ENCODE data around the gene AKAP7. TPM values are rescaled to one million over a fixed set of nuclear protein-coding genes. Genes with fewer than 3 reads are reported as not detected.

Gene AKAP7
- total and polyA plus RNA-seq, 2 donors (not counting 1 experiment from before 2014, with no cell fraction given), result 6.3 to 10.8 TPM

- DNase-seq, result no peak
- Histone ChIP-seq H3K9ac (ENCODE audit: low read length) (no peak overlapping the region), H3K79me2 (ENCODE audit: control insufficient read depth, insufficient read depth, low read length) (no peaks in the 10 kb centered on the region), H3K4me3 (ENCODE audit: control extremely low read depth in 1 of 5, extremely low read depth in 1 of 5, insufficient read depth in 1 of 5, low read depth in 2 of 5, low read length in 4 of 5) (no peak overlapping the region), H3K9me3 (ENCODE audit: control extremely low read depth in 1 of 3, control insufficient read depth in 2 of 3, insufficient read depth in 1 of 3, low read length in 2 of 3) (no peaks in the 10 kb centered on the region), H3K4me1 (ENCODE audit: control insufficient read depth in 2 of 2, insufficient read depth in 2 of 2, low read length in 2 of 2) (no peaks in the 10 kb centered on the region), H3K36me3 (replicated peaks in 1 of 2; ENCODE audit: control extremely low read depth in 1 of 2, control insufficient read depth in 1 of 2, extremely low read depth in 1 of 2, insufficient read depth in 2 of 2, low read length in 1 of 2) (no peaks in the 10 kb centered on the region), H3K27ac (ENCODE audit: low read length in 2 of 2) (no peak overlapping the region), H3K27me3 (replicated peaks in 1 of 4; ENCODE audit: control extremely low read depth in 1 of 4, control insufficient read depth in 3 of 4, insufficient read depth in 4 of 4, low read length in 3 of 4) (no peaks in the 10 kb centered on the region), H4K20me1 (ENCODE audit: control insufficient read depth, insufficient read depth, low read length, poor library complexity, severe bottlenecking) (no peaks in the 10 kb centered on the region), H3K4me2 (replicated peaks; ENCODE audit: low read depth, low read length, poor library complexity, severe bottlenecking) (no peak overlapping the region), H2AFZ (ENCODE audit: insufficient read depth, low read depth, low read length, poor library complexity, severe bottlenecking) (no peak overlapping the region)
- no peak for TF ChIP-seq CTCF (IDR thresholded peaks at IDR 0.05)
- no peak for TF ChIP-seq EZH2 (IDR thresholded peaks at IDR 0.05; ENCODE audit: borderline replicate concordance, insufficient read depth, low read depth, low read length, poor library complexity, severe bottlenecking)
- no peaks in the 10 kb centered on the region for H3K27me3 Mint-ChIP-seq
- WGBS (ENCODE audit: insufficient coverage), result 93% methylated on average over 3 of the region's 6 CpGs
- ChIA-PET POLR2A (no interaction called here), CTCF (interaction anchor here (0.9 kb wide), 1 partner anchor 104 kb away, joined by 3 read pairs; no protein-coding TSS in a partner anchor)
- no peak for ATAC-seq (ENCODE audit: low read depth)
- intact Hi-C loops (cut with micrococcal nuclease), result no loop called here
- H3K4me1 Mint-ChIP-seq, result peaks cover 6% of the 10 kb centered on the region
- no peaks in the 10 kb centered on the region for H3K9me3 Mint-ChIP-seq (ENCODE audit: insufficient read depth)
- H3K27ac Mint-ChIP-seq, result no peak overlapping the region
- H3K4me3 Mint-ChIP-seq, result no peak overlapping the region
Observed at GRCh38 chr6:131303338-131303930, 168.2 kb downstream of the AKAP7 start.

- H3K27ac ChIP-seq (ENCODE audit: low read length in 2 of 2), result no peak overlapping the region
- DNase-seq (no peak), ATAC-seq (ENCODE audit: low read depth) (no peak)
- no peak overlapping the region for H2AFZ ChIP-seq (ENCODE audit: insufficient read depth, low read depth, low read length, poor library complexity, severe bottlenecking)
- no peaks in the 10 kb centered on the region for H3K4me1 ChIP-seq (ENCODE audit: control insufficient read depth in 2 of 2, insufficient read depth in 2 of 2, low read length in 2 of 2)
- H3K27me3 ChIP-seq (replicated peaks in 1 of 4; ENCODE audit: control extremely low read depth in 1 of 4, control insufficient read depth in 3 of 4, insufficient read depth in 4 of 4, low read length in 3 of 4), result no peaks in the 10 kb centered on the region
- Mint-ChIP-seq H3K4me1 (peaks cover 6% of the 10 kb centered on the region), H3K4me3 (no peak overlapping the region), H3K27ac (no peak overlapping the region), H3K27me3 (peaks cover 6% of the 10 kb centered on the region), H3K9me3 (ENCODE audit: insufficient read depth) (peaks cover 7% of the 10 kb centered on the region)
- TF ChIP-seq CTCF (IDR thresholded peaks at IDR 0.05), result no peak
- no peak for TF ChIP-seq EZH2 (IDR thresholded peaks at IDR 0.05; ENCODE audit: borderline replicate concordance, insufficient read depth, low read depth, low read length, poor library complexity, severe bottlenecking)
- H3K9me3 ChIP-seq (ENCODE audit: control extremely low read depth in 1 of 3, control insufficient read depth in 2 of 3, insufficient read depth in 1 of 3, low read length in 2 of 3), result peaks cover 0 to 3% (median 2%) of the 10 kb centered on the region in 3 donors
- no peaks in the 10 kb centered on the region for H3K79me2 ChIP-seq (ENCODE audit: control insufficient read depth, insufficient read depth, low read length)
- H4K20me1 ChIP-seq (ENCODE audit: control insufficient read depth, insufficient read depth, low read length, poor library complexity, severe bottlenecking), result no peaks in the 10 kb centered on the region
- intact Hi-C loops (cut with micrococcal nuclease), result no loop called here
- H3K4me3 ChIP-seq (ENCODE audit: control extremely low read depth in 1 of 5, extremely low read depth in 1 of 5, insufficient read depth in 1 of 5, low read depth in 2 of 5, low read length in 4 of 5), result no peak overlapping the region
- POLR2A ChIA-PET, result no interaction called here
- H3K9ac ChIP-seq (ENCODE audit: low read length), result no peak overlapping the region
- no peaks in the 10 kb centered on the region for H3K36me3 ChIP-seq (replicated peaks in 1 of 2; ENCODE audit: control extremely low read depth in 1 of 2, control insufficient read depth in 1 of 2, extremely low read depth in 1 of 2, insufficient read depth in 2 of 2, low read length in 1 of 2)
- WGBS (ENCODE audit: insufficient coverage), result 80% methylated on average over 2 of the region's 6 CpGs
- CTCF ChIA-PET, result no interaction called here
- H3K4me2 ChIP-seq (replicated peaks; ENCODE audit: low read depth, low read length, poor library complexity, severe bottlenecking), result no peak overlapping the region
Observed at GRCh38 chr6:131305037-131305850, 170.0 kb downstream of the AKAP7 start.

All from B cell (primary cell).